UCSD-AML1 (cell line): ENCODE data around the gene CDK2AP2.

Experiments
- DNase-seq: peaks from one replicate; lab custom pipeline; 2025; ENCODE audit not compliant: unreplicated experiment; lab: John Stamatoyannopoulos, UW

The CDK2AP2 gene

DNA sequence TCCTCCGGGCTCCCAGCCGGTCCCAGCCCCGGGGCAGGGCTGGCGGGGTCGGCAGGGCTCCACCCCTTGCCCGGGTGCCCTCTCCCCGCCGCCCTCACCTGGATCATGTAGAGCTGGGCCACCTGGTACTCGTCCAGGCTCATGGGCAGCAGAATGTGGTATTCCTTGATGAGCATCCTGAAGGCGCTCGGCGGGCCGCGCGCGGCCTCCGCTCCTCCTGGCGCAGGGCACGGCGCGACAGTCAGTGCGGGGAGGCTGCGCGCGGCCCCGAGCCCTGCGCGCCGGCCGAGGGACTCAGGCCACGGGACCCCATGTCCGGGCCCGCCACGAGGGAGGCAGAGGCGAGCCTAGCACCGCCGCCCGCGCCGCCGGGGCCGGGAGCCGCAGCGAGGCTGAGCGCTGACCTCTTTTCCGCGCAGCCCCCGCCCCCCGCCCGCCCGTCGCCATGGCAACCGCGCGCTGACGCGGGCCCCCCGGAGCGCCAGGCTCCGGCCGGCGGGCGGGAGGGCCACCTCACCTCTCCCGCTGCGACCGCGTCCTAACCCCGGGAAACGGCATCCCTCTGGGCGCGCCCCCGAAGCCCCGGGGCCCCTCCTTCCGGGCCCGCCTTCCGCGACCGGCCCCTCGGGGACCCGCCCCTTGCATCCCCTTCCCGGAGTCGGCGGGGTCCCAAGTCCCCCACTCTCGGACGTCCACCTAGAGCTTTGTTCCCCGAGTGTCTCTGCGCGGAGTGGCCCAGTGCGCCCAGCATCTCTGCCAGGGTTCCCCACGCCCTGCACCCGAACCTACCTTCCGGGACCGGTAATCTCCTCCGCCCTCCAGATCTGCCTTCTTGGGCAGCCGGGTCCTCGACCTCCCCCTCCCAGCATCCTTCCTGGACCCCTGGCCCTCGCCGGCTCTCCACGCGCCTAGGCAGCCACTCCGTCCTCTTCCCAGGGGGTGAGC, 3.7 kb downstream of the CDK2AP2 start:
- peak; percentile 46 for DNase-seq

DNA sequence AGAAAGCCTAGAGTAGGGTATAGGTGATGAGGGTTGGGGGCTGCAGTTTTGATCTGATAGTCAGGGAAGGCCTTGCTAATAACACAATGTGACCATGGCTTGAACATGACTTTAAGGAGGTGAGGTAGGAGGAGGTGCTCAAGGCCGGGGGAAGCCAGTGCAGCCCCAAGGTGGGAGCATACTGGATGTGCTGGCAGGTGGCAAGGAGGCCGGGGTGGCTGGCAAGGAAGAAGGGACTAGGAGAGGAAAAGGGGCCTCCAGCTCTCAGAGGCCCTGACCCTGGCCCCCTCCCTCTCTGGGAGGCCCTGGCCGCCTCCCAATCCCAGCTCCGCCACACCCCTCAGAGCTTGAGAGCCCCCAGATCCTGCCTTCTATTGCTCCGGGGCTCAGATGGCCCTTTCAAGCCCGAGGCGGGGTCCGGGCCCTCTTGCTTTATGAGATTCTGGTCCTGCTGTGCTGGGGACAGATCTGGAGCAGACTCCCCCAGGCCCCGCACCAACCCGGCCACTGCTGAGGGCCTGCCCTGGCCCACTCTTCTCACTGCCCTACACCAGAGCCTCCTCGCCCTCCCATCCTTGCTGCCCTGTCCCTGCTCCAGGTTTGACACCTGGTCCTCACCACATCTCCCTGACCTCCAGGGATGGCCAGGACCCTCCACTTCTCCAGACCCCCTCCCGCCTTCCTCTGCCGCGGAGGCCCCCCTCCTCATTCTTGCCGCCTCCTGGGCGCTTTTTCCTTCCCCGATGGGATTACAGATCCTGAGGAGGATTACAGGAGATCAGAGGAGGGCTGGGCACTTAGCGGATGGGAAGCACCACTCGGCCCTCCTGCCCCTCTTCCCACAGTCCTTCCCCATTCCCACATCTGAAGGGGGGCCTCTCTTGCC, 4.6 kb downstream of the CDK2AP2 start:
- no peak for DNase-seq

DNA sequence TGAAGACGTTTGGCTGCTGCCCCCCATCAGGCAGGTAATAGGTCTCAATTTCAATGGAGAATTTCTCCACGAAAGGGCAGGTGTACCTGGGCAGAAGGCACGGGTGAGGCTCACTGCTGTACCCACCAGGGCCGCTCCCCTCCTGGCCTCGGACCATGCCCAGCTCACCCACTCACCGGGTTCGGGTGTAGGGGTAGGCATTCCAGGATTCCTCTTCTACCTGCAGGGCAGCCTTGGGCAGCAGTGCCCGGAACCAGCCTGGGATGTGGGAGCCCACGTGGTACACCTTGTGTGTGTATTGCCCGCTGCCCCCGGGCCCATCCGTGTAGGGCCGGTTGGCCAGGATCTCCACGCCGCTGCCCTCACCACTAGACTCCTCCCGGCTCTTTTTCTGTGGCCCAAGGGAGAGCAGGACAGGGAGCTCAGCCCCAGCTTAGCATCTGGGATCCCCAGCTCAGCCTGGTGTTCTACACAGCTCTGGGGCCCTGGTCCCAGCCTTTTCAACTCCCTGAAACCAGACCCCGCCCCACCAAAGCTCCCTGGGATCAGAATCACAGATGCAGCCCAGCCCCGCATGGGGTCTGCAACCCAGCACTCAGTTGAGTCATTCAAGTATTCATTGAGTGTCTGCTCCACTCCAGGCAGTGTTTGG, 5.5 kb downstream of the CDK2AP2 start:
- DNase-seq = no peak

DNA sequence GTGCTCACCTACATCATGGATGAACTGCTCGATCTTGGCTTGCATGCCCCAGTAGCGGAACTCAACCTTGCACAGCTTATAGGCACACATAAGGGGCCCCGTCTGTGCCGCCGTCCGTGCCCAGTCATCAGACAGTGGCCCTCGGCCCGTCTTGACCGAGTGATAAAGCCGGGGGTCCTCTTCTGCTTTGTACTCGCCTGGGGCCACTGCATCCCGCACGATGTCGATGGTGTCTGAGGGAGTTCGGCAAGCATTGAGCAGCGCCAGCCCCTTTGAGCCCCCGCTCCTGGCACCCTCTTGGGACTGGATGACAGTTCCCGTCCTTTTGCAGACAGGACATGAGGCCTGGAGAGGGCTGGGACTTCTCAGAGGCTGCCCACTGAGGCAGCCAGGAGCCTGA, 6.1 kb downstream of the CDK2AP2 start:
- no peak for DNase-seq

DNA sequence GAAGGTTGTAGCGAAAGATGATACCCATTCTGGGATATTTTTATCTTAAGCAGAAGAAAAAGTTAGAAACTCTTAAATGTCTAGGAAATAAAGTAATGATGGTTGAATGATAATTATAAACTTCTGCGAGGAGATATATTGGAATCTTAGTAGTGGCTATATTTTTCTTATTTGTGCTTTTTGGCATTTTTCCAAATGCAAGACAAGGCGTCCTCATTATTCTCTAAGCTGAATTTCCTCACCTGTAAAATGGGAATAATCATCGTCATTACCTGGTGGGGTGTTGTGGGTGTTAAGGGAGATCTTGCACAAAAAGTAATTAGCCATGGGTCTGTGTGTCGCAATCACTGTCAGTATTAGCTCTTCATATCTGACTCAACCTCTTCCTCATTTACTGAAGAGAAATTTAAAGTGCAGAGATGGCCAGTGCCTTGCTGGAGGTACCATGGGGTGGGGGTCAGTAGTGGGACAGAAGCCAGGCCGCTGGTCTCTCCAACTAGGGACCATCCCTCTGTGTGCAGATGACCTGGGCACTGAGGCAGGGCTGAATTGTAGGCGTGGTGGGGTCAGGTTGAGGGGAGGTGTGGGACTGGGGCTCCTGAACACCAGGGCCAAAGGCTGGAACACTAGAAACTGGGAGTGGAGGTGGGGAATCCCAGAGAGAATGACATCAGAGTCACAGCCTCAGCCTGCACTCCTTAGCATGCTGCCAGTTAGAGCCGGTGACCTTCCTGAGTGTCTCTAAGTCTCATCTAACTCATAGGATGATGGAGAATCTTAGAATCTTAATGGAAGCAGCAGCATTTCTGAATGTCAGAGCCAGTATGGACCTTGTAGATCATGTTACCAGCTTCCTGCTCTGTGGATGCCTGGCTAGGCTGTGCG, 6.9 kb downstream of the CDK2AP2 start:
- DNase-seq = no peak

DNA sequence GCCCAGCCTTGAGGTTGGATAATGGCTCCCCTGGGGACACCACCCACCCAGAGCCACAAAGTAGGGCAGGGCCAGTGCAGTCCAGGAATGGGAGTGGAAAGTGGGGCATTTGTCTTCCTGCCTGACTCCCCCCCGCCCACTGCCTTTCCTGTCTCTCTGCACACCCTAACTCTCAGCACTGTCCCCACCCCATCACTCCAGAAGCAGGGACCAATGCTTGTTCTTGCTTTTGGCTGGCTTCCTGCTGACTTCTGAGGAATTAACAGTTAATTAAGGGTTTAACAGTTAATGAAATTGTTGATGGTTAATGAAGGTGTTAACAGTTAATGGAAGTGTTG, 7.5 kb downstream of the CDK2AP2 start:
- DNase-seq = no peak

DNA sequence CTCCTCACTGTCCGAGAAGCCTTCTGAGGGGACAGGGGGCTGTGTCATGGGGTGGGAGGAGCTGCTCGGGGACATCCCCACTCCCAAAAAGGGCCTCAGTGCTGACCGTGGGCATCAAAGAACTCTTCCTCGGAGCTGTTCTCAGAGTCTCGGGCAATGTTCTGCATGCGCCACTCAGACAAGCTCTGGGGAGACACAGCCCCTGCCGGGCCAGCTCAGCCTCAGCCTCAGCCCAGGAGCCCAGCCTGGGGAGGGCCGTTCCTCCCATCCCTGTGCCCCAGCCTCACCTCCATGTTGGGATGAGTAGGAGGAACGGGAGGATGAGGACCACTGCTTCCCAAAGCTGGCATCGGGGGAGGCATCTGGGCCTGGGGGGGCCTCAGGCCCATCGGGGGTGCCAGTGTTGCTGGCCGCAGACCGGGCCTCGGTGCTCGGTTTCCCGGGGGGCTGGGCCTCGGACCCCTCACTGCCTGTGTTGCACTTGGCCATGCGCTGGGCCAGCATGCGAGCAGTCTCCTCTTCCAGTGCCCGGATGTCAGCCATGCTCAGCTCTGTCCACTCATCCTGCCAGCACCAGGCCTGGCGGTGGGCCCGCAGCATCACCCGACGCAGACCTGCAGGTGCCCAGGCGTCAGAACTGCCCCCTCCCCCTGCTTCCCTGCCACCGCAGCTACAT, 8.0 kb downstream of the CDK2AP2 start:
- DNase-seq = no peak

DNA sequence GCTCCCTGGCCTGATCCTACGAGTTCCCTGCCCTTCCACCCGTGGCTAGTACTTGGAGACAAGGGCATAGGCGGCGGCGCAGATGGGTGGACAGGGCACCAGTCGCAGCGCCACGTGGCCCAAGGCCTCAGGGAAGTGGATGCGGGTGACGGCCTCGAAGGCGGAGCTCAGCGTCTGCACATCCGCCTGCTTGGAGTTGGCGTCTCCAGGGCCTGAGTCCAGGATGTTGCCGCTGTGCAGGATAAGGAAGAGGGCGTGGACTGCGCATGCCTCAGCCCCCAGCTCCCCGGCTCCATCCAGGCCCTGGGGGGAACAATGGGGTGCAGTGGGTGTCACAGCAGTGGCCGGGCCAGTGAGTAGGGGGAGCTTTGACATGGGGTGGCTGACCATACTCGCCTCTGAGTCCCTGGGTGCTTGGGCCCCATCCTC, 9.4 kb downstream of the CDK2AP2 start:
- no peak for DNase-seq

DNA sequence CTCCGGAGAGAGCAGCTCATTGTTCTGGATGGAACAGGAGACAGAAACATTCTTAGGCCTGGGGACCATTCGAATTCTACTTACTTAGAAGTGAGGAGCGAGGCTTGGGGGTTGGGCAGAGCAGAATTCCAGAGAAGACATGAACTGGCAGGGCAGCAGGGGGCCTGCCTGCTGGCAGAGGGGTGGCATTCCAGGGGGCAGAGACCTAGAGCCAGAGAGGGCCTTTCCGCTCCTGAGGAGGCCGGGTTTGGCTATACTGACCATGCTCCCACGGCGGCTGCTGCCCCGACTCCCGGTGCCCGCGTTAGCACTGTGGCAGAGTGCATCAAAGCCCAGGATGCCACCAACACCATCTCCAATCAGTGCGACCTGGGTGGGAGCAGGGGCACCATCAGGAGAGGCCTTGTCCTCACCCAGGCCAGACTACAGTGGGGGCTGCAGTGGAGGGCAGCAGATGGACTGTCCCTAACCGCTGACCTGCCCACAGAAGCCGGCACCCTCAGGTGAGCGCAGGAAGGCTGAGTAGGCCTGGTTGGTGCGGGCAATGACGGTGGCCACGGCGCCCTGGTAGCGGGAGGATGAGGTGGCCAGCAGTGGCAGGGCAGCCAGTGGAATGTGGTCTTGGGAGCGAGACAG, 10.2 kb downstream of the CDK2AP2 start:
- DNase-seq = no peak

DNA sequence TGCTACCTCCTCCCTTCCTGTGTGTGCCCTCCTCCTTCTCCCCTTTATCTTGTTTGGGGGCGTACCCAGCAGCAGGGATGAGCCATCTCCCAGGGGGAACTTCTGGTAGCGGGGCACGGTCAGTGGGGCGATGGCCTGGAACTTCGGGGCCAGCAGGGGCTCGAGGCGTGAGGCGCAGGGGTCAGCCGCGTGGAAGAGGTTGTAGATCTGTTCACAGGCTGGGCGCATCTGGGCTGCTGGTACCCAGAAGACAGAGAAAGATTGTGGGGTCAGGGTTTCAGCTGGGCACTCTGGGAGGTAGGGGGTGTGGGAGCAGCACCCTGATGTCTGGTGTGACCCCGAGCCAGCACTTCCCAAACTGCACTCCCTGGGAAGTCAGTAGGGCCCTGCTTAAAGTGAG, 11.8 kb downstream of the CDK2AP2 start:
- DNase-seq = no peak

DNA sequence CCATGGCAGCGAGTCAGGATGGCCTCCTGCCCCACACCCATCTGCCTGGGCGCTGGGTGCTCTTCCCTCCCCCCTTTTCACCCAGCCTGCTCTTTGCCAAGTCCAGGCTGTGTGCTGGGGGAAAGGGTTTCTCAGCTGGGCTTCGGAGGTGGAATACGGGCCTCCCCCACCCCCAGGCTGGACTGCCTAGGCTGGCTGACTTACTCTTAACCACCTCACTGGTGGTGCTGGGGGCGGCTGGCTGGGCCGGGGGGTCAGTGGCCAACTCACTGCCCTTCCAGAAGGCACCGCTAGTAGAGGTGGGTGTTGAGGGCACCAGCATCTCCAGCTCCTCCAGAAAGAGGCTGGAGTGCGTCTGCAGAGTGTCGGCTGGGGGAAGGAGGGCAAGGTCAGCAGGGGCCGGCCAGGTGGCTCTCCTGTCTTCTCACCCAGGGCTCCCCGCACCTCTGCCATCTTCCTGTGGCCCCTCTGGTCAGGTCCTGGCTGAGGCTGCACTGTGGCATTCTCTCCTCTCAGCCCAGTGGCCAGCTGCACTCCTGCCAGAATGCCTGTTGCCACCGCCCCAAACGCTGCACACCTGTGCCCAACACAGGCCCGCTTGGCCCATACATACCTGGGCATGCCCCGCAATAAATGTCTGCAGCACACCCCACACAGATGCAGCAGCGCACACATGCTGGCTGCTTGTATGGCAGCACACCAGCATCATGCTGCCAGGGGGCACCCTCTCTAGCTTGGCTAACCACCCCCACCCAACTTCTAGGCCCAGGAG, 12.5 kb downstream of the CDK2AP2 start:
- DNase-seq = no peak

DNA sequence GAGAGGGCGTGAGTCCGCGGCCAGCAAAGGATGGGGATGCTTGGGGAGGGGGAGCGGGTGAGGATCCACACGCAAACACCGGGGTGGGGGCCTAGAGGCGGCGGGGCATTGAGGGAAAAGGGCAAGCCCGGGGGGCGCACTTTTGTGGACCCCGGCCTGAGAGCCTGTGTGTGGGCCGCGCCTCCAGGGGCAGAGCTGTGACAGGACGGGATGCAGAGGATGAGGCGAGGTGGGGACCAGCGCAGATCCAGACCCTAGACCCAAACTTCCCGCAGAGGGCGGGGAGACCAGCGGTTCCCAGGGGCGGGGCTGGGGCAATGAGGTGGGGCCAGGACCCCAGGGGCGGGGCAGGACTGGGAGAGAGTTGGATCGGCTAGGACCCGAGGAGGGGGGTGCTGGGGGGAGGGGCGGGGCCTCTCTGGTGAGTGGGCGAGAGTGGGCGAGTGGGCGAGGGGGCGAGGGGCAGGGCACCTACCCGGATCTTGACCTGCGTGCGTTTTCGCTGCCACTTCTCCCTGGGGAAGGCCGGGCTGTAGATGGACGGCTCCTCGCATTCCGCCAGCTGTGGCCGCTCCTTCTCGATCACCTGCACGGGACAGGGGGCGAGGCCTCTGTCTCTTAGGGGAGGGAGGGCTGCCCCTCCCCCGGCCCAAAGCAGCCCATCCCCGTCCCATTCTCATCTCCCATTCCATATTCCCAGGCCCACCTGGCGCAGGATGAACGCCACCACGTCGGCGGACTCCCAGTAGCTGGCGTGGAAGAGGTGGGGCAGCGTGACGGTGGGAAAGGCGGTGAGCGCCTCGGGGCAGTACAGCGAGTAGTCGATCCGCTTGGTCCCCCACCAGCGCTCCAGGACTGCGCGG, 13.4 kb downstream of the CDK2AP2 start:
- no peak for DNase-seq

DNA sequence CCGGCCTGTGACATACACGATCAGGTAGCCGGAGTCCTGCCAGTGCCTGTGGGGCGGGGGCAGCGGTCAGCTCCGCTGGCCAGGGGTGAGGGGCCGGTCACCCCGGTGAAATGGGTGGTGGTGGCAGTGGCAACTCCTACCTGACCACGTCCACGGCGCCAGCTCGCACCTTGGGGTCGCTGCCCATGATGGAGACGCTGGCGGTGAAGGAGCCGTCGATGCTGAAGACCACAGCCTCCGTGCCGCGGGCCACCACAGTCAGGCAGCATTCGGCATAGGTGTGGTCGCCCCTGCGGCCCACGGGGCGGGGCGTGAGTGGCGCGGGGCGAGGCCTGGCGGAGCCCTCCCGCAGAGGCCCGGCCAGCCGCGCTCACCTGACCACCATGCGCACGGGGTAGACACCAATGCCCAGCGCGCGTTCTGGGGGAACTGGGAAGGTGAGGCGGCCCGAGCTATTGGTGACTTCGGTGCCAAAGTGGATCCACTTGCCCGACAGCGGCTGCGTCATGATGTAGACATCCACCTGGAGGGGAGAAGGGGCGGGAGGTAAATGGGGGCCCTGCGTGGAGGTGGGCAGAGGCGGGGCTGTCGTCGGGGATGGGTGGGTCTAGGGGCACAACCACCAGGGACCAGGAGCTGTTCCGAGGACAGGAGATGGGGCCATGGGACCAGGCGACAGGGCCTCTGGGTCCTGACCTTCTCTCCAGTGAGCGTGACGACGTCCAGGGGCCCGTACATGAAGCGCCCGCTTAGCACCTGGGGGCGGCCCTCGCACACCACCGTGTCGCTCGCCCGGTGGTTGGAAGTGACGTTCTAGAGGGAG, 14.2 kb downstream of the CDK2AP2 start:
- DNase-seq = no peak

DNA sequence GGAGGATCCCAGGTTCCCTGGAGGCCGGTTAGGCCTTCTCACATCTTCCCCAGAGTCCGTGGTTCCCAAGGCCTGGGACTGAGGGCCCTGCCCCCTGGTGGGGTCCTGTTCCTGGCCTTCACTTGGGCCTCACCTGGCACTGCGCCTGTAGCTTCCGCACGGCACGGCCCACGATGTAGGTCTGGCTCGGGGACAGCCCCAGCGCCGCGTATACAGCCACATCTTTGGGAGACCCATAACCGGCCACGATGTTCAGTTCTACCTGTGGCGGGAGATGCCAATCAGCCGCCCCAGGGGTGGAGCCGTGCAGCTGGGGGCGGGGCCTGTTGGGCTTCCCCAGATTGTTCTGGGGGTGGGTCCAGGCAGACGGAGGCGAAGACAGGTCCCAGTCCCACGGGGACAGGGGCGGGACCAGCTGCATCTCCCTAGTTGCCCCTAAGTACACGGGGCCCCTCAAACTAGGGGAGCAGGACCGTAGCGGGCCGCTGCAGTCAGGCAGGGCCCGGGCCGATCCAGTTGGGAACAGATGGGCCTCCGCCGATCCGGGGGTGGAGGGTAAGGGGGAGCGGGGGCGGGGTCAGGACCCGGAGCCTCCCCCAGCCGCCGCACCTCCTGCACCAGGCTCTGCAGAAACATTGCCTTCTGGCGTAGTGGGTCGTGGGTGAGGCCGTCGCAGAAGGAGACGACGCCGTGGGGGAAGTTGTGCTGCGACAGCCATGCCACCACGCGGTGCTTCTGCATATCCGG, 15.0 kb downstream of the CDK2AP2 start:
- DNase-seq = no peak

DNA sequence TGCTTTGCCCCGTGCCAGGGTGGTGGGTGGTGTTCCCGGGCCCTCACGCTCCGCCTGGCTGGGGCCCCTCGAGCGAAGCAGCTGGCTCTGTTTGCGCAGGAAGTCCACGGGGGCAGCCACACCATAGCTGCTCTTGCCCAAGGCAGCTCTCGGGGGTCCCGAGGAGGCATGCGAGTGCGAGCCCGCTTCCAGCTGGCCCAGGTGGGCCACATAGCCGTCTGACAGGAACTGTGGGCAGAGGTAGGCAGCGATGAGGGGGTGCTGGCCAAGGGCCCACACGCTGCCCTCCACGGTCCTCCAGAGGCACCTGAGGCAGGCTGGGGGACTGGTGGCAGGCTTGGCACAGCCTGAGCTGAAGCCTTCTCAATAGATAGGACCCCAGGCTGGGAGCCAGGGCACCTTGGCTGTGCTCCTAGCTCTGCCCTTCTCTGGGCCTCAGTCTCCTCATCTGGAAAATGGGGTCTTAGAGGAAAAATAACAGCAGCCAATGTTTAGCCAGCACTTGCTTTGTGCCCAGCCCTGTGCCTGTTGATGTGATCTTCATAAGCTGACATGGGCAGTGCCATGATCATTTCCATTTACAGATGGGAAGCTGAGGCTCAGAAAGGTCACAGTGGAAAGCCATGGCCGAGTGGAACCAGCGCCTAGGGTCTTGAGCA, 15.8 kb downstream of the CDK2AP2 start:
- no peak for DNase-seq
